SU-DHL-6 (cell line): ENCODE data around the gene SFXN2.

Source experiments
- EZH2phosphoT487 ChIP-seq: fragments of 200-600 bp; sonication (generic), shearing (Covaris generic); conservative IDR thresholded peaks from 2 replicates; pipeline ENCODE4 v1.6.1; 2018; ENCODE audit warnings: mild to moderate bottlenecking, antibody characterized with exemption, low read length, moderate library complexity, mixed read lengths
- TF ChIP-seq, protein P1 (sequence below): fragments of 200-600 bp; sonication (generic); IDR thresholded peaks from one replicate; pipeline ENCODE4 v1.5.1; 2017; ENCODE audit warnings: antibody characterized with exemption, mild to moderate bottlenecking, low read length, moderate library complexity; ENCODE audit not compliant: insufficient read depth, poor library complexity, severe bottlenecking

GRCh38 chr10:102759497-102760210 is 45.2 kb downstream of the SFXN2 start:
- TF ChIP-seq, protein P1, sequence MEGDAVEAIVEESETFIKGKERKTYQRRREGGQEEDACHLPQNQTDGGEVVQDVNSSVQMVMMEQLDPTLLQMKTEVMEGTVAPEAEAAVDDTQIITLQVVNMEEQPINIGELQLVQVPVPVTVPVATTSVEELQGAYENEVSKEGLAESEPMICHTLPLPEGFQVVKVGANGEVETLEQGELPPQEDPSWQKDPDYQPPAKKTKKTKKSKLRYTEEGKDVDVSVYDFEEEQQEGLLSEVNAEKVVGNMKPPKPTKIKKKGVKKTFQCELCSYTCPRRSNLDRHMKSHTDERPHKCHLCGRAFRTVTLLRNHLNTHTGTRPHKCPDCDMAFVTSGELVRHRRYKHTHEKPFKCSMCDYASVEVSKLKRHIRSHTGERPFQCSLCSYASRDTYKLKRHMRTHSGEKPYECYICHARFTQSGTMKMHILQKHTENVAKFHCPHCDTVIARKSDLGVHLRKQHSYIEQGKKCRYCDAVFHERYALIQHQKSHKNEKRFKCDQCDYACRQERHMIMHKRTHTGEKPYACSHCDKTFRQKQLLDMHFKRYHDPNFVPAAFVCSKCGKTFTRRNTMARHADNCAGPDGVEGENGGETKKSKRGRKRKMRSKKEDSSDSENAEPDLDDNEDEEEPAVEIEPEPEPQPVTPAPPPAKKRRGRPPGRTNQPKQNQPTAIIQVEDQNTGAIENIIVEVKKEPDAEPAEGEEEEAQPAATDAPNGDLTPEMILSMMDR, result no peak
- TF ChIP-seq EZH2phosphoT487, result no peak
